Globus pallidus (tissue), 1 donor: ENCODE results near the gene EP400.
"Not testable (repeated sequence)": the region's sequence is repeated elsewhere in the genome, so short reads cannot be mapped to it uniquely, and the experiment has no call there.

Source experiments
- DNase-seq: peaks from one replicate; pipeline ENCODE4 v3.0.0-alpha.2; 2015; ENCODE audit warnings: low spot score

The EP400 gene

DNA sequence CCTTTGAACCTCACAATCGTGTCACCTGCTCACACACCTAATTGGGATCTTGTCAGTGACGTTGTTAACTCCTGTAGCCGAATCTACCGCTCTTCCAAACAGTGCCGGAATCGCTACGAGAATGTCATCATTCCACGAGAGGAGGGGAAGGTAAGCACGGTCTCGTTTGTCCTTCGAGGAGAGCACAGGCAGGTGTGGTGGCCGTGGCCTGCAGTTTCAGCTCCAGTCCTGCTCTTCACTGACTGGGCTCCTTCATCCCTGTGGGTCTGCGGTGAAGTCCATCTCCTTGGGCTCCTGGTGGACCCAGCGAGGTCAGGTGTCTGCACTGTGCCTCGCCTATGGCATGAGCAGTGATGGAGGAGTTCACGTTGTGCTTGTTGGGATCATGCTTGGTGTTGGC lies 96.0 kb downstream of the EP400 start:
- DNase-seq: no peak

DNA sequence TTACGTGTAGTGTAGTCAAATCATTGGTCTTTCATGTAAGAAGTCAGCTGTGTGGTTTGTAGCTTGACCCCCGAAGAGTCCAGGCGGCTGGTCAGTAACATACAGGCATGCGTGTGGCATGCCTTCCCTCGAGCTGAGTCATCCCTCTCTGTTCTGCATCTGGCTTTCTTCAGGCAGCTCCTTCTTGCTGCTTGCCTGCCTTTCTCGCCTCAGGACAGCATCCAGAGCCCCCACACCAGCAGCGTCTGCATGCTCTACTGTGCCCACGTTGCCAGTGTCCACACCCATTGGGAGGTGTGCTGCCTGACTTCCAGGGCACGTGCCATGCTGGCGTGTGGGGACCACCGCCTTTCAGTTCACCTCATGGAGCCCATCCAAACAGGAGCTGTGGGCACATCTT lies 96.8 kb downstream of the EP400 start:
- no peak for DNase-seq

- DNase-seq: not testable (repeated sequence)
Measured at GRCh38 chr12:132047630-132048029, 97.9 kb downstream of the EP400 start.

DNA sequence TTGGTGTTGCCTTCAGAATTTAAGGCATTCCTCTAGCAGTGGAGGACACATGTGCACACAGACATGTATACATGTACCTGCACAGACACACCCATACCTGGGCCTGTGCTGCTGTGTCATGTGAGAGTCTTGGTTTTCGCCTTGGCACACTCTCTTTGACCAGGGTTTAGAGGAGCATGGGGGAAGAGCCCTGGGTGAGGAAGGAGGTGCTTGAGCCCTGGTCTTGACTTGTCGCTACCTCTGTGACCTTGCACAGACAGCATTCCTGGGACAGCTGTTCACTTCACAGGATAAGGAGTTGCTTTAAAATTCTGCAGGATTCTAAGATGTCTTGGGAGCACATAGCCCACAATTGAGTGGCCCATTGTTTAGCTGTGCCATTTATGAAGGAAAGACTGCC lies 99.7 kb downstream of the EP400 start:
- no peak for DNase-seq

DNA sequence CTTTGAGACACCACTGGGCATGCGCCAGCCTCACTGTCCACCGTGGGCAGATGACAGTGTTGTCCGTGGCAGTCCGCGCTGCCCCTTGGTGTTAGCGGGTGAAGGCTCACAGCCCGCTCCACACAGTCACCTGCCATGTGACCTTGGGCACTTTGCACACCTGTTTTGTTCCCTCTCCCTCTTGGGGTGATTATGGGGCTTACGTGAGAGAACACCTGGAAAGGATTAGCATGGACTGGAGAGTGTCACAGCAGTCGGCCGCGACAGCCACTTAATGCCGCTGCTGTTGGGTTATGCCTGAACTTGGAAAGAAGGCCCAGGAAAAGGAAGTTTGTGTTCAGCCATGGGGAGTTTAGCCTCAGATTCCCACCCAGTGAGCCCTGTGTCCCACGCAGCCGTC lies 100.1 kb downstream of the EP400 start:
- DNase-seq: no peak

- not testable (repeated sequence) for DNase-seq
Measured at GRCh38 chr12:132051718-132052117, 102.0 kb downstream of the EP400 start.

- no peak for DNase-seq
Measured at GRCh38 chr12:132052196-132052932, 102.6 kb downstream of the EP400 start.

DNA sequence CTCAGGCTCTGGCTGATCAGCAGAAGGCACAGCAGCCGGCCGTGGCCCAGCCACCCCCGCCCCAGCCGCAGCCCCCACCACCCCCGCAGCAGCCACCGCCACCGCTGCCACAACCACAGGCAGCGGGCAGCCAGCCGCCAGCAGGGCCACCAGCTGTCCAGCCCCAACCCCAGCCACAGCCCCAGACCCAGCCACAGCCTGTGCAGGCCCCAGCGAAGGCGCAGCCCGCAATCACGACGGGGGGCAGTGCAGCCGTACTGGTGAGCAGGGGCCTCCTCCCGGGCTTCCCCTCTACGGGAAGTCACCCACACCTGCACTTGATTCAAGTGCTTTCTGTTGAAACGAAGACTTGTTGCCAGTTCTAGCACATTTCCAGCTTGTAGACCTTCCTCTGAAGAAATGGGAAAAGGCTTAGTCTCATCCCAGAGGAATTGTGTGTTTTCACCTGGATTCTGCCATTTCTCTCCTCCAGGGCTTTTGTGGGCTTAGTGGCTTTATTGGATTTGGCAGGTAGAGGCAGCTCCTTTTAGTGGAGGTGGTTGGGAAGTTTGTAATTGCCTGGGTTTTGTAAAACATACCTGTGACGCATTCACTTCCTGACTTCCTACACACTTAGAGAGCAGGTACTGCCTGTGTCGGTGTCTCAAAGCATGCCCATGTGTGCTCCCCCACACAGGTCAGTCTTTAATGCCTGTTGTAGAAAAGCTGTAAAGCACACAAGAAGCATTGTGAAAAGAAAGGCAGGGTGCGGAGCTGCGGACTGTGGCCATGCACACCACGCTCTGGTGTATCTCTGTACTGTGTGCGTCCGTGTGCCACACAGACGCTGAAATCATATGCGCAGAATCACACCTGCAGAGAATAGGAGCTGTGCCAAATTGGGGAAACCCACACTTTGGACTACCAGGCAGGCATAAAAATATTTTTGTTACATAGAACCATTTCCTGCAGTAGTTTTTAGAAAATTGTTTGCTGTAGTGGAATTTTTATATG lies 103.9 kb downstream of the EP400 start:
- DNase-seq: no peak

- DNase-seq: no peak
Measured at GRCh38 chr12:132054983-132055382, 105.2 kb downstream of the EP400 start.

GRCh38 chr12:132055535-132056096 lies 105.9 kb downstream of the EP400 start:
- DNase-seq: no peak

GRCh38 chr12:132056320-132056719 lies 106.6 kb downstream of the EP400 start:
- DNase-seq: no peak

DNA sequence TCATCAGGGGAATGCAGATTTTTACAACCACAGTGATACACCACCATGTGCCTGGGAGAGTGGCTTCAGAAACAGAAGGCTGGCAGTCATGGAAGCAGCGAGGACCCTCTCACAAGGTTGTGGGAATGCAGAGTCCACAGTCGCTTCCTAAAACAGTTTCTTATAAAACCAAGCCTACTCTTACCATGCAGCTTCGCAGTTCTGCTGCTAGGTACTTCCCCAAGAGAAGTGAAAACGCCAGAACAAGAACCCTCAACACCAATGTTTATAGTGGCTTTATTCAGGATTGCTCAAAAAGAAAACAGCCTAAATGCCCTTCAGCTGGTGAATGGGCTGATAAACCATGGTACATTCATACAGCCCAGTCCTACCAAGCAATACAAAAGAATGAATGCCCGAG lies 107.2 kb downstream of the EP400 start:
- no peak for DNase-seq

DNA sequence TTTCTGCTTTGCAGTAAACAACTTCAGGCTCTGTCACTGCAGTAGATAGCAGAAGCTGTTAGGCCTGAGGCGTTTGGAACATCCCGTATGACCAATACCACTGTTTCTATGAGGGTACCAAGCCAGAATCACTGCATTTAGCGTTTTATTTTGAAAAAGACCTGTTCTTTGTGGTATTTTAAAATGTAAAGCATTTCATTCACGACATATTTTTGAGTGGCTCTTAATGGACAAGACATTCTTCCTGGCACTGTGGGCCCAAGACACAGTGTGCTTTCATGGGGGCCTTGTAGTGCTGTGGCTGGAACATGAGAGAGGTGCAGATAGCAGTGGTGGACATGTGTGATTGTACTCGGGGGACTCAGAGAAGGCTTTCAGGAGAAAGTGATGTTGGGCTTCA lies 107.9 kb downstream of the EP400 start:
- DNase-seq: no peak

GRCh38 chr12:132061197-132061596 lies 111.5 kb downstream of the EP400 start:
- no peak for DNase-seq

- no peak for DNase-seq
Measured at GRCh38 chr12:132061641-132062430, 112.1 kb downstream of the EP400 start.

GRCh38 chr12:132062481-132062880 lies 112.7 kb downstream of the EP400 start:
- DNase-seq: no peak

GRCh38 chr12:132063491-132063890 lies 113.7 kb downstream of the EP400 start:
- DNase-seq: no peak

DNA sequence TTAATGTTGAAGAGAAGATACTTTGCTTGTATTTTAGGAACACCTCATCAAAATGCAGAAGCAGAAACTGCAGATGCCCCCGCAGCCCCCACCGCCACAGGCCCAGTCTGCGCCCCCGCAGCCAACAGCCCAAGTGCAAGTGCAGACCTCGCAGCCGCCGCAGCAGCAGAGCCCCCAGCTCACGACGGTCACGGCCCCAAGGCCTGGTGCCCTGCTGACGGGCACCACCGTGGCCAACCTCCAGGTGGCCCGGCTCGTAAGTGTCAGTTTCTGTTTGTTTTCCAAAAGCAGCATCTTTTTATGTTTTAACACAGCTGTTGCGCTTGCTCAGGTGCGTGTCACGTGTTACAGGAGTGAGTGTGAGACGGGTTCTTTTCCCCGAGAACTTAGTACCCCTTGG lies 114.9 kb downstream of the EP400 start:
- DNase-seq: no peak

- DNase-seq: no peak
Measured at GRCh38 chr12:132065203-132065602, 115.5 kb downstream of the EP400 start.

DNA sequence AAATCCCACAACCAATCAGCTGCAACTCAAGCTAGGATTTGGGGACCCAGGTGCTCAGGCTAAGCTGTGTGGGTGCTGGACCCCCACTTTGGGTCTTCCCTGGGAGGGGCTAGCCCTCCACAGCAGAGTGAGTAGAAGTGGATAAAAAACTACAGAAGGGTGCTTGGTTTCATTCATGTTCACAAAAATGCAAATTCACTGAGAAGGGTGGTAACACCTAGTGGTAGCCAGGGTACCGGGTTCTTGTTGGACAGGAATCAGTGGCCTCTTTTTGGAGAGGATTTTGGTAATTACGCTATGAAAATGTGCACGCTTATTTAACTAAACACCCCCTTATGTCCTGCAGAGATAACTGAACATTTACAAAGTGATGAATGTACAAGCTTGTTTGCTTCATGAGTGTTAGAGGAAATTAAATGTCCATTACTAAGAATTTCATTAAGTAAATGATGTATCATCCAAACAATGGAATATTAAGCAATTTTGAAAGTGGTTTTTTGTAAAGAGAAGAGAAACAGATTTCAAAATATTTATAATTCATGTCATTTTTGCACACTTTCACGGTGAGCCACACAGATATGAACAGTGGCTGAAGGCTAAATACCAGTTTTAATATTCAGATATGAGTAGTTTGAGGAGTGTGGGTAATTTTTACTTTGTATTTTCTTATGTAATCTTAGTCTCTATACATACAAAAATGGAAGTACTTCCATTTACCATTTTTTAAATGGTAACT lies 116.0 kb downstream of the EP400 start:
- no peak for DNase-seq

DNA sequence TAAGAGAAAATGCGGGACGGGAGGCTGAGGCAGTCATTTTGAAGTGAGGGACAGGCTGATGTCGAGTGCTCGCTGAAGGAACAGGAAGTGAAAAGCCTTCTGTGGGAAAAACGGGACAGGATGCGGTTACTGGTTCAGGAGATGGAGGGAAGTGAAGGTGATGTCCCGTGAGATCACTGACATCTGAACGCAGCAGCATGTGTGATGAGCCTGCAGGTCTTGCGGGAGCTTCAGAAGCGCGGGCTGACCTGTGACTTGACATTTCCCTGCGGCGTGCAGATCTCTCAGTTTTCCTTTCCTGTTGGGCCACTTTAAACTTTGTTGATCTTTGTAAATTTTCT lies 116.6 kb downstream of the EP400 start:
- DNase-seq: no peak
